B cell (primary cell): Measurements from ENCODE around the gene MXRA8. TPM values are rescaled to one million over a fixed set of nuclear protein-coding genes. Genes with fewer than 3 reads are reported as not detected.

ENCODE experiments used
- ATAC-seq: fragments of 200-7000 bp; cut with Tn5 transposase; one replicate; pipeline ENCODE4 v1.10.0; 2021; ENCODE audit warnings: low read depth, mild to moderate bottlenecking, moderate number of reproducible peaks, moderate library complexity
- CTCF ChIA-PET: fragments of 350-600 bp; sonication (Branson Sonifier 250); formaldehyde crosslinking; loops from one replicate; lab custom pipeline; 2021; ENCODE audit warnings: antibody characterized with exemption, inconsistent platforms; lab: Charles Lee
- POLR2A ChIA-PET: fragments of 350-600 bp; sonication (Branson Sonifier 250); formaldehyde crosslinking; loops from one replicate; lab custom pipeline; 2021; ENCODE audit warnings: antibody characterized with exemption; lab: Charles Lee
- DNase-seq: peaks from one replicate; pipeline ENCODE4 v3.0.0; 2013
- H2AFZ ChIP-seq: 2 replicates; pipeline ENCODE4 v1.6.1; 2012; ENCODE audit warnings: mild to moderate bottlenecking, low read depth, low read length; ENCODE audit not compliant: insufficient read depth, poor library complexity, severe bottlenecking
- H3K27ac ChIP-seq, 2 donors: 1 replicate in 1 of 2; 2 replicates in 1 of 2; pipeline ENCODE4 v1.5.1; 2012 to 2013; ENCODE audit warnings: low read length in 2 of 2, mild to moderate bottlenecking in 2 of 2, moderate library complexity in 1 of 2
- H3K27me3 ChIP-seq, 4 experiments: fragments of 200-600 bp in 1 of 4; sonication (generic) in 1 of 4; replicated peaks in 1 of 4; 1 replicate in 2 of 4; 2 replicates in 2 of 4; pipeline versions ENCODE4 v1.6.1 to v1.7.0; 2013 to 2016; ENCODE audit warnings: low read length in 3 of 4, mild to moderate bottlenecking in 2 of 4, mixed read lengths in 1 of 4, moderate library complexity in 1 of 4; ENCODE audit not compliant: insufficient read depth in 4 of 4, control insufficient read depth in 3 of 4; ENCODE audit errors: control extremely low read depth in 1 of 4
- H3K36me3 ChIP-seq, 2 experiments: replicated peaks in 1 of 2; 1 replicate in 1 of 2; 2 replicates in 1 of 2; pipeline versions ENCODE4 v1.6.1 to v1.7.1; 2013; ENCODE audit warnings: low read length in 1 of 2; ENCODE audit not compliant: insufficient read depth in 2 of 2, control insufficient read depth in 1 of 2; ENCODE audit errors: control extremely low read depth in 1 of 2, extremely low read depth in 1 of 2
- H3K4me1 ChIP-seq, 2 donors: fragments of 200-600 bp in 1 of 2; sonication (generic) in 1 of 2; 1 replicate in 1 of 2; 2 replicates in 1 of 2; pipeline versions ENCODE4 v1.5.1 to v1.6.1; 2013 to 2017; ENCODE audit warnings: low read length in 2 of 2; ENCODE audit not compliant: control insufficient read depth in 2 of 2, insufficient read depth in 2 of 2
- H3K4me2 ChIP-seq: replicated peaks from 2 replicates; pipeline ENCODE3; 2012; ENCODE audit warnings: mild to moderate bottlenecking, low read depth, low read length; ENCODE audit not compliant: poor library complexity, severe bottlenecking
- H3K4me3 ChIP-seq, 5 experiments: fragments of 200-600 bp in 1 of 5; sonication (generic) in 1 of 5; 1 replicate in 3 of 5; 2 replicates in 2 of 5; pipeline versions ENCODE4 v1.5.1 to v1.7.0; 2011 to 2016; ENCODE audit warnings: low read length in 4 of 5, mild to moderate bottlenecking in 4 of 5, low read depth in 2 of 5, control low read depth in 1 of 5, moderate library complexity in 1 of 5; ENCODE audit not compliant: insufficient read depth in 1 of 5; ENCODE audit errors: control extremely low read depth in 1 of 5, extremely low read depth in 1 of 5
- H3K79me2 ChIP-seq: fragments of 200-600 bp; sonication (generic); one replicate; pipeline ENCODE4 v1.6.0; 2016; ENCODE audit warnings: low read length; ENCODE audit not compliant: control insufficient read depth, insufficient read depth
- H3K9ac ChIP-seq: fragments of 200-600 bp; sonication (generic); 2 replicates; pipeline ENCODE4 v1.6.1; 2017; ENCODE audit warnings: mild to moderate bottlenecking, low read length, moderate library complexity
- H3K9me3 ChIP-seq, 3 donors: one replicate each; pipeline versions ENCODE4 v1.6.1 to v1.7.1; 2013; ENCODE audit warnings: low read length in 2 of 3; ENCODE audit not compliant: control insufficient read depth in 2 of 3, insufficient read depth in 1 of 3; ENCODE audit errors: control extremely low read depth in 1 of 3
- H4K20me1 ChIP-seq: 2 replicates; pipeline ENCODE4 v1.6.0; 2012; ENCODE audit warnings: mild to moderate bottlenecking, low read length; ENCODE audit not compliant: insufficient read depth, control insufficient read depth, poor library complexity, severe bottlenecking
- H3K27ac Mint-ChIP-seq: one replicate; pipeline ENCODE4 v1.8.0; 2021; ENCODE audit warnings: mixed read lengths
- H3K27me3 Mint-ChIP-seq: one replicate; pipeline ENCODE4 v1.8.0; 2021; ENCODE audit warnings: mixed read lengths
- H3K4me1 Mint-ChIP-seq: one replicate; pipeline ENCODE4 v1.8.0; 2021; ENCODE audit warnings: mixed read lengths
- H3K4me3 Mint-ChIP-seq: one replicate; pipeline ENCODE4 v1.8.0; 2021; ENCODE audit warnings: mixed read lengths
- H3K9me3 Mint-ChIP-seq: one replicate; pipeline ENCODE4 v1.8.0; 2022; ENCODE audit warnings: mixed read lengths; ENCODE audit not compliant: insufficient read depth
- CTCF ChIP-seq: fragments of 200-600 bp; IDR thresholded peaks from one replicate; pipeline ENCODE4 v1.8.0; 2022; ENCODE audit warnings: antibody characterized with exemption, mild to moderate bottlenecking
- EZH2 ChIP-seq: IDR thresholded peaks from 2 replicates; pipeline ENCODE4 v1.6.1; 2012; ENCODE audit warnings: borderline replicate concordance, low read depth, mild to moderate bottlenecking, moderate library complexity, low read length; ENCODE audit not compliant: insufficient read depth, poor library complexity, severe bottlenecking
- WGBS: methylation state at CpG from one replicate; pipeline ENCODE4 v1.1.5; 2013; ENCODE audit warnings: missing lambda C conversion rate; ENCODE audit not compliant: insufficient coverage; 5-methylcytosine and 5-hydroxymethylcytosine counted together
- intact Hi-C: fragments of 100-400 bp; cut with micrococcal nuclease; formaldehyde crosslinking; loops from one replicate; pipeline ENCODE4 v1.10.0; 2022
- polyA plus RNA-seq: library from polyadenylated mRNA; depleted of rRNA; stranded (reverse); fragments of >200 nt; gene quantifications from 2 replicates; pipeline ENCODE4 v1.2.3, GENCODE V29; 2012
- total RNA-seq, 2 donors: library from RNA; stranded (reverse); fragments of 120-200 nt in 1 of 2; gene quantifications; 1 replicate in 1 of 2; 2 replicates in 1 of 2; pipeline versions ENCODE4 v1.2.3 to v1.2.4, GENCODE V29; 2013 to 2022

The MXRA8 gene
- total and polyA plus RNA-seq, 2 donors (not counting 1 experiment from before 2014, with no cell fraction given) = 0.10 TPM; not detected in 1

GRCh38 chr1:1334835-1335234 lies 23.5 kb downstream of the MXRA8 start:
- no peaks in the 10 kb centered on the region for H3K9me3 Mint-ChIP-seq
- TF ChIP-seq CTCF = no peak
- TF ChIP-seq EZH2 = no peak
- H3K4me1 ChIP-seq = peaks cover 0 to 16% of the 10 kb centered on the region in 2 donors
- no peak overlapping the region for H3K4me2 ChIP-seq
- no peak overlapping the region for H3K27ac Mint-ChIP-seq
- ChIA-PET CTCF (no interaction called here), POLR2A (no interaction called here)
- H4K20me1 ChIP-seq = no peaks in the 10 kb centered on the region
- ATAC-seq (no peak), DNase-seq (no peak)
- peaks cover 0 to 9% of the 10 kb centered on the region in 2 experiments for H3K36me3 ChIP-seq
- no peaks in the 10 kb centered on the region for H3K27me3 ChIP-seq
- no peak overlapping the region for H3K4me3 Mint-ChIP-seq
- 90% methylated on average over 11 of the region's 11 CpGs for WGBS
- intact Hi-C loops = no loop called here
- H3K9ac ChIP-seq = no peak overlapping the region
- peaks cover 6% of the 10 kb centered on the region for H3K4me1 Mint-ChIP-seq
- H3K4me3 ChIP-seq = no peak overlapping the region
- peaks cover 0 to 13% (median 0%) of the 10 kb centered on the region in 3 donors for H3K9me3 ChIP-seq
- H3K27ac ChIP-seq = no peak overlapping the region
- H3K27me3 Mint-ChIP-seq = no peaks in the 10 kb centered on the region
- H2AFZ ChIP-seq = no peak overlapping the region
- H3K79me2 ChIP-seq = no peaks in the 10 kb centered on the region

GRCh38 chr1:1333551-1334241 lies 24.7 kb downstream of the MXRA8 start:
- no peaks in the 10 kb centered on the region for H3K79me2 ChIP-seq
- no peaks in the 10 kb centered on the region for H3K27me3 ChIP-seq
- no peaks in the 10 kb centered on the region for H3K9me3 Mint-ChIP-seq
- H3K36me3 ChIP-seq = peaks cover 0 to 5% of the 10 kb centered on the region in 2 experiments
- no peaks in the 10 kb centered on the region for H4K20me1 ChIP-seq
- H3K27me3 Mint-ChIP-seq = no peaks in the 10 kb centered on the region
- H3K4me1 ChIP-seq = peaks cover 0 to 16% of the 10 kb centered on the region in 2 donors
- WGBS = 96% methylated on average over 36 of the region's 36 CpGs
- ATAC-seq = no peak
- DNase-seq = no peak
- H3K9me3 ChIP-seq = peaks cover 0 to 16% (median 0%) of the 10 kb centered on the region in 3 donors
- CTCF ChIA-PET = no interaction called here
- H3K9ac ChIP-seq = no peak overlapping the region
- POLR2A ChIA-PET = no interaction called here
- no peak overlapping the region for H3K27ac Mint-ChIP-seq
- H2AFZ ChIP-seq = no peak overlapping the region
- no peak overlapping the region for H3K4me2 ChIP-seq
- H3K4me3 Mint-ChIP-seq = no peak overlapping the region
- no peak for TF ChIP-seq CTCF
- no peak for TF ChIP-seq EZH2
- peaks cover 7% of the 10 kb centered on the region for H3K4me1 Mint-ChIP-seq
- H3K27ac ChIP-seq = no peak overlapping the region
- intact Hi-C loops = no loop called here
- no peak overlapping the region for H3K4me3 ChIP-seq
